Bronchial epithelial cell (primary cell): ENCODE measurements around the gene SFXN5. TPM values are rescaled to one million over a fixed set of nuclear protein-coding genes. Genes with fewer than 3 reads are reported as not detected.
A peak's percentile ranks its signal among the peaks of the same experiment; 100 is the strongest.

Source experiments
- DNase-seq: peaks from one replicate; pipeline ENCODE4 v3.0.0-alpha.2; 2010; ENCODE audit warnings: low read depth
- FAIRE-seq: peaks from 2 replicates; lab custom pipeline; 2011; peaks lifted over from hg19 to GRCh38; lab: Jason Lieb, UNC
- H3K27me3 ChIP-seq: 2 replicates; pipeline ENCODE4 v1.5.1; 2011; ENCODE audit warnings: low read length; ENCODE audit not compliant: control insufficient read depth, insufficient read depth
- H3K36me3 ChIP-seq: 2 replicates; pipeline ENCODE4 v1.5.1; 2011; ENCODE audit warnings: low read length; ENCODE audit not compliant: control insufficient read depth, insufficient read depth
- H3K4me3 ChIP-seq: 2 replicates; pipeline ENCODE4 v1.5.1; 2011; ENCODE audit warnings: mild to moderate bottlenecking, low read depth, low read length, control low read depth
- total RNA-seq: library from RNA; depleted of rRNA; stranded (reverse); fragments of >200 nt; gene quantifications from 2 replicates; pipeline ENCODE4 v1.2.1, GENCODE V29; 2014
- TF ChIP-seq, protein P1 (sequence below): IDR thresholded peaks from 2 replicates; pipeline ENCODE4 v1.5.1; 2011; ENCODE audit warnings: mild to moderate bottlenecking, moderate library complexity, low read length, control low read depth, inconsistent platforms; ENCODE audit not compliant: insufficient read depth, severe bottlenecking

Gene SFXN5
- total RNA-seq, 1 donor from 2014 or later = 5.3 TPM

DNA sequence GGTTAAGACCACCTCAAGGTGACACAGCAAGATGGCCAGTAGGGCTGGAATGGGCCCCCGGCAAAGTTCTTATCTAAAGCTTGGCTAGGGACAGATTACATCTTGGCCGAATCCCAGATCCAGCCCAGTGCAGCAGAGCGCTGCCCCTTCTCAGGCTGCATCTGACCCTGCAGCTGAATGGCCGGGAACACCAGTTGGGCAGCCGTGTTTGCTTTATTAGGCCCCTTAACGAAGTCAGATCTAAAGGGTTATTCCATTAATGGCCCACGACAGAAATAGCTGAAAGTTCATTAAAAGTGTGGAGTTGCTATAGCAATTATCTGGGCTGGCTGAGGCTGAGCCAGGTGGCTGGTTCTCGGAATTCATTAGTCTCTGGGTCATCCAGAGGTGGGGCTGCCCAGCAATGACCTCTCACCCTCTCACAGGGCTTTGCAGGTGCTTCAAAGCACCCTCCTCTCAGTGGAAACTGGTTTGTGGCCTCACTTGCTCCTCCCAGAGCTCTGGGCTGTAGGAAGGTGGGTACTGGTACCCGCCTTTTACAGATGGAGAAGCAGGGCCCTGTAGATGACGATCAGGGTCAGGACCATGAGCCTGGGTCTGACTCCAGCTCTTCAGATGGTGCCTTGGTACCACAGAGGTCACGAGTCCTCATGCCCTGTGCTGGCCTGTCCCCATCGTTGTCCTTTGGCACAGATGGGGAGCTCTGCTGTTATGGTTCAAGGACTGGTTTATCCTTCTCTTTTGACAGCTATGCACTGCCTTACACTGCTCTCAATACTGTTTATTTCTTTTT is 85.4 kb downstream of the SFXN5 start:
- H3K36me3 ChIP-seq = peaks cover 2% of the 10 kb centered on the region
- no peak for FAIRE-seq
- no peaks in the 10 kb centered on the region for H3K27me3 ChIP-seq
- DNase-seq = no peak
- TF ChIP-seq, protein P1, sequence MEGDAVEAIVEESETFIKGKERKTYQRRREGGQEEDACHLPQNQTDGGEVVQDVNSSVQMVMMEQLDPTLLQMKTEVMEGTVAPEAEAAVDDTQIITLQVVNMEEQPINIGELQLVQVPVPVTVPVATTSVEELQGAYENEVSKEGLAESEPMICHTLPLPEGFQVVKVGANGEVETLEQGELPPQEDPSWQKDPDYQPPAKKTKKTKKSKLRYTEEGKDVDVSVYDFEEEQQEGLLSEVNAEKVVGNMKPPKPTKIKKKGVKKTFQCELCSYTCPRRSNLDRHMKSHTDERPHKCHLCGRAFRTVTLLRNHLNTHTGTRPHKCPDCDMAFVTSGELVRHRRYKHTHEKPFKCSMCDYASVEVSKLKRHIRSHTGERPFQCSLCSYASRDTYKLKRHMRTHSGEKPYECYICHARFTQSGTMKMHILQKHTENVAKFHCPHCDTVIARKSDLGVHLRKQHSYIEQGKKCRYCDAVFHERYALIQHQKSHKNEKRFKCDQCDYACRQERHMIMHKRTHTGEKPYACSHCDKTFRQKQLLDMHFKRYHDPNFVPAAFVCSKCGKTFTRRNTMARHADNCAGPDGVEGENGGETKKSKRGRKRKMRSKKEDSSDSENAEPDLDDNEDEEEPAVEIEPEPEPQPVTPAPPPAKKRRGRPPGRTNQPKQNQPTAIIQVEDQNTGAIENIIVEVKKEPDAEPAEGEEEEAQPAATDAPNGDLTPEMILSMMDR = no peak
- no peak overlapping the region for H3K4me3 ChIP-seq

DNA sequence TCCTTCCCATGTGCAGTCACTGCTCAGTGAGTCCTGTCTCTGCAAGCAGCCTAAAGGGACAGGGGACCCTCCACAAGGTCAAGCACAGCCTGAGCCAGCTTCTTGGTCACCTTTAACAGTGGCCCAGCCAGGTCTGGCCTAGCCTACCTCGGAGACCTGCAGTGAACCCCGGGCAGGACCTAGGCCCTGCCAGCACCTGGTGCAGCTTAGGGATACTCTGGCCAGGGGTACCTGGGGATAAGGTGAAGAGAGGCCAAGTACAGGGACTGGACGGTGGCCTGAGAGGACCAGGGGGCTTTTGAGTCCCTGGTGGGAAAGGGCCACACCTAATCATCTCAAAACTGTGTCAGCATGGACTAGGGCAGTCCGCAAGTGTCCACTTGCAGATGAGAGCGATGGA is 86.4 kb downstream of the SFXN5 start:
- FAIRE-seq (no peak), DNase-seq (no peak)
- Histone ChIP-seq H3K36me3 (peaks cover 2% of the 10 kb centered on the region), H3K27me3 (no peaks in the 10 kb centered on the region), H3K4me3 (no peak overlapping the region)
- TF ChIP-seq, protein P1 = no peak

DNA sequence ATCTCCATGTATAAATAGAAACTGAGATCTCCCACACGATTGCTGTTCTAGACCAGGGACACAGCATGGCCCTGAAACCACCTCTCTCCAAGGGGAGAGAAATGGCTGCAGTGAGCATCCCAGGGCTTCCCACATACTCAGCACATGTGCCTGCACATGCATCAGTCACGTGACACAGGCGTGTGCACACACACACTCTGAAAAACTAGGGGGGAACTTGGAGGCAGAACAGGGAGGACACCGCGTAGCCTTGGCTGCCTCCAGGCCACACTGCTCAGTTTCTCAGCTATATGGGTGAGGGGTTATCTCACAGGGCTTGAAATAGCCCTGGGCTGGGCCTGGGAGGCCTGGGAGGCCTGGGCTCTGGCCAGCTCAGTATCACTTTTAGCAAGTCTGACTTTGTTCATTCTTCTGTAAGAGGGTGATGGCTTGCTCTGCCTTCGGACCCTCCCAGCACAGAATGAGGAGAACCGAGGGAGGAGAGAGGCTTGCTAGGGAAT is 87.3 kb downstream of the SFXN5 start:
- no peak overlapping the region for H3K4me3 ChIP-seq
- FAIRE-seq (no peak), DNase-seq (no peak)
- H3K36me3 ChIP-seq = peaks cover 2% of the 10 kb centered on the region
- TF ChIP-seq, protein P1 = no peak
- H3K27me3 ChIP-seq = no peaks in the 10 kb centered on the region

DNA sequence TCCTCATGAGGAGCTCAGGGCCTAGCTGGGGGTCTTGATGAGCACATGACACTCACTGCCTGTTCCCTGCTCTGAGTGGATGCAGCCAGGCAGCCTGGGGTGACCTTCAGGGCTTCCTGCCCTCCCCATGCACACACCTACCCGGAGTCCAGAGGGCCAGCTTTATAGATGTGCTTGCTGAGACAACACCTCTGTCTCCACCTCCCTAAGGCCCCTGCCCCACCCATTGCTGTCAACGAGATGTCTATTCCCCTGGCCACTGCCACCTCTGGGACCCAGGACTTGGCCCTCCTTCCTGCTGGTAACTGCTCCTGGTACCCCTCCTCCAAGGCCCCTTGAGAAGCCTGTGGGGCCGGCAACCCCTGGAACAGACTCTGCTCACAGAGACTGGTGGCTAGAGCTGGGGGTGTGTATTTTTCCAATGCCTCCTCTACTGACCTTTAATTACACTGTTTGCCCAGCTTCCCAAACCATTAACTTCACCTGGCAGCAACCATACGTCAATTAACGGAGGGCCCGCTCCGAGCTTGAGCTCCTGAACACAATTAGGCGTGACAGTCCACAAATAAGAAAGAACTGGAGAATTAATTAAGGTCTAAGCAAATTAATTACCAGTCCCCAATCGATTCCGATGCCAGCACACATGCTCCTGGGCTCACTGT is 87.9 kb downstream of the SFXN5 start:
- Histone ChIP-seq H3K27me3 (no peaks in the 10 kb centered on the region), H3K4me3 (no peak overlapping the region), H3K36me3 (peaks cover 2% of the 10 kb centered on the region)
- FAIRE-seq (no peak), DNase-seq (no peak)
- TF ChIP-seq, protein P1 = no peak

DNA sequence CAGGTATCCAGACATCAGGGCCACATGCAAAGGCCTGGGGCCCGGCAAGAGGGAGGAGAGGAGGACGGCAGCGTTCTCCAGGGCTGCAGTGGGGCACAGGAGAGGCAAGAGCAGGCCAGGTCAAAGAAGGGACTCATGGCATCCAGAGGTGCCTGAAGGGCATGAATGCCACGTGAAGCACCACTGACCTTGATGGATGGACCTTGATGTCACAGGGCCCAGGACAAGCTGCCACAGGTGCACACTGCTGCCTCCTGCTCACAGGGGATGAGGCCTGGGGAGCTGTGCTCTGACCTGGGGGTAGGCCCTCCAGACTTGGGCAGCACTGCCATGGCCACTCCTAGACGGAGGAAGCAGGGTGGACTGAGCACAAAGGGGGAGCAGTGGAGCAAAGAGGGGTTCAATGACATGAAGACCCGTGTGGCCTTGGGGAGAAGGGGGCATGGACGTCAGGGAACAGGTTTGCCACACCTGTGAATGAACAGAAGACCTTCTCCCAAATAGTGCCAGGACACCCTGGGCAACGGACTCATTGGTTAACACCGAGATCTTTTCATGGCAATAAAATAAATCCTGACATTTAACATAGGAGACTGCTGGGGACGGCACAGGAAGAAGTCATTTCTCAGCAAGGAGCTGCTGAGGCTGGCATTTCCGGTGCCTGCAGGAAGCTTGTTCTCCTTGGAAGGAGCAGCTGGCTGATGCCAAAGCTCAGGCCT is 88.6 kb downstream of the SFXN5 start:
- peaks cover 2% of the 10 kb centered on the region for H3K36me3 ChIP-seq
- FAIRE-seq = peak; percentile 95
- no peak for DNase-seq
- H3K4me3 ChIP-seq = no peak overlapping the region
- TF ChIP-seq, protein P1 = no peak
- H3K27me3 ChIP-seq = no peaks in the 10 kb centered on the region
